Dermis microvascular lymphatic vessel endothelial cell (primary cell): Measurements from ENCODE around the gene PLA2G4E. TPM values are rescaled to one million over a fixed set of nuclear protein-coding genes. Genes with fewer than 3 reads are reported as not detected.

Experiments used
- DNase-seq, 2 donors: peaks; one replicate each; pipeline versions ENCODE4 v3.0.0 to v3.0.0-alpha.2; 2010; ENCODE audit warnings: low read depth in 2 of 2
- total RNA-seq: library from RNA; depleted of rRNA; stranded (reverse); fragments of >200 nt; gene quantifications from 2 replicates; pipeline ENCODE4 v1.2.1, GENCODE V29; 2014

Gene PLA2G4E
- total RNA-seq, 1 donor from 2014 or later = not detected

GRCh38 chr15:41978534-41978933, 42.3 kb downstream of the PLA2G4E start:
- DNase-seq = no peak

GRCh38 chr15:41977757-41978383, 43.0 kb downstream of the PLA2G4E start:
- no peak for DNase-seq

GRCh38 chr15:41975669-41976068, 45.2 kb downstream of the PLA2G4E start:
- no peak for DNase-seq

GRCh38 chr15:41974041-41974440, 46.8 kb downstream of the PLA2G4E start:
- no peak for DNase-seq

GRCh38 chr15:41972253-41973242, 48.3 kb downstream of the PLA2G4E start, which contains the start of gene EHD4:
Gene EHD4 (minus strand): TSS chr15:41972557. CDS start chr15:41972494, 63 bp downstream.
- DNase-seq = peak; percentile 98 to 100

GRCh38 chr15:41971895-41972252, 49.0 kb downstream of the PLA2G4E start:
- DNase-seq = no peak

- DNase-seq = peak; percentile 40 to 90
Observed at GRCh38 chr15:41971089-41971894, 49.5 kb downstream of the PLA2G4E start.

- no peak for DNase-seq
Observed at GRCh38 chr15:41970456-41970855, 50.4 kb downstream of the PLA2G4E start.

- peak in 1 of 2 donors; percentile 69 for DNase-seq
Observed at GRCh38 chr15:41969851-41970431, 50.9 kb downstream of the PLA2G4E start.

- DNase-seq = no peak
Observed at GRCh38 chr15:41968701-41969100, 52.1 kb downstream of the PLA2G4E start.

GRCh38 chr15:41967506-41968206, 53.2 kb downstream of the PLA2G4E start:
- DNase-seq = peak in 1 of 2 donors; percentile 56

GRCh38 chr15:41966920-41967465, 53.8 kb downstream of the PLA2G4E start:
- no peak for DNase-seq

- no peak for DNase-seq
Observed at GRCh38 chr15:41966414-41966812, 54.4 kb downstream of the PLA2G4E start.

GRCh38 chr15:41965441-41966413, 55.1 kb downstream of the PLA2G4E start:
- no peak for DNase-seq

GRCh38 chr15:41961595-41962202, 59.1 kb downstream of the PLA2G4E start:
- no peak for DNase-seq

- DNase-seq = peak in 1 of 2 donors; percentile 60
Observed at GRCh38 chr15:41961001-41961518, 59.8 kb downstream of the PLA2G4E start.

- peak in 1 of 2 donors; percentile 94 for DNase-seq
Observed at GRCh38 chr15:41958002-41958420, 62.8 kb downstream of the PLA2G4E start.
